ENCODE data around the gene CDKL2. TPM values are rescaled to one million over a fixed set of nuclear protein-coding genes. Genes with fewer than 3 reads are reported as not detected.
"Not testable (repeated sequence)": the region's sequence is repeated elsewhere in the genome, so short reads cannot be mapped to it uniquely, and the experiment has no call there.

The CDKL2 gene
- total RNA-seq, result under 1 TPM; 0.14 to 0.36 TPM

GRCh38 chr4:75630174-75630936 is at the start of gene CDKL2:
CDKL2 (minus strand) TSS chr4:75630528; CDS start chr4:75625988, 4,540 bp downstream.
- Mint-ChIP-seq H3K27me3 (peaks cover 0 to 5% of the 10 kb centered on the region in 2 donors), H3K4me1 (ENCODE audit: low read depth in 2 of 2) (peaks cover 7 to 9% of the 10 kb centered on the region in 2 donors)

GRCh38 chr4:75678965-75679364 is 48.6 kb upstream of the CDKL2 start:
- no peak for DNase-seq (ENCODE audit: low spot score)
- Mint-ChIP-seq H3K4me1 (ENCODE audit: low read depth in 2 of 2) (peaks cover 9 to 14% of the 10 kb centered on the region in 2 donors), H3K36me3 (no peaks in the 10 kb centered on the region), H3K27ac (no peak overlapping the region), H3K4me3 (no peak overlapping the region), H3K9me3 (no peaks in the 10 kb centered on the region), H3K27me3 (no peaks in the 10 kb centered on the region)
- ATAC-seq, result no peak

More at GRCh38 chr4:75630174-75630936, at the start of gene CDKL2:
- DNase-seq (ENCODE audit: low spot score), result peak; percentile 93
- Mint-ChIP-seq H3K4me3 (peak within 1 kb of the TSS; percentile 94), H3K36me3 (no peaks in the 10 kb centered on the region), H3K9me3 (no peaks in the 10 kb centered on the region), H3K27ac (peak within 1 kb of the TSS in 1 of 2 donors; percentile 63)
- peak; percentile 100 for ATAC-seq

- Mint-ChIP-seq H3K4me3 (no peak overlapping the region), H3K4me1 (ENCODE audit: low read depth in 2 of 2) (peaks cover 14 to 18% of the 10 kb centered on the region in 2 donors), H3K27me3 (no peaks in the 10 kb centered on the region), H3K9me3 (no peaks in the 10 kb centered on the region), H3K36me3 (no peaks in the 10 kb centered on the region), H3K27ac (no peak overlapping the region)
- ATAC-seq (no peak), DNase-seq (ENCODE audit: low spot score) (no peak)
Measured at GRCh38 chr4:75678473-75678872, 48.1 kb upstream of the CDKL2 start.

GRCh38 chr4:75675004-75675531 is 44.7 kb upstream of the CDKL2 start:
- H3K27ac Mint-ChIP-seq, result peak overlapping the region in 1 of 2 donors; percentile 60
- H3K4me1 Mint-ChIP-seq (ENCODE audit: low read depth in 2 of 2), result peaks cover 21 to 25% of the 10 kb centered on the region in 2 donors
- H3K9me3 Mint-ChIP-seq, result no peaks in the 10 kb centered on the region
- H3K36me3 Mint-ChIP-seq, result no peaks in the 10 kb centered on the region
- H3K27me3 Mint-ChIP-seq, result no peaks in the 10 kb centered on the region
- DNase-seq (ENCODE audit: low spot score) (no peak), ATAC-seq (no peak)
- no peak overlapping the region for H3K4me3 Mint-ChIP-seq

- no peaks in the 10 kb centered on the region for H3K9me3 Mint-ChIP-seq
- H3K4me1 Mint-ChIP-seq (ENCODE audit: low read depth in 2 of 2), result peaks cover 30 to 33% of the 10 kb centered on the region in 2 donors
- no peak for ATAC-seq
Measured at GRCh38 chr4:75673959-75674328, 43.6 kb upstream of the CDKL2 start.

GRCh38 chr4:75673027-75673958 is 43.0 kb upstream of the CDKL2 start, which contains the start of gene G3BP2:
G3BP2 (minus strand) TSS chr4:75673411; CDS start chr4:75662025, 11,386 bp downstream.
- H3K9me3 Mint-ChIP-seq, result no peaks in the 10 kb centered on the region
- H3K27ac Mint-ChIP-seq, result peak within 1 kb of the TSS; percentile 100
- ATAC-seq (peak; percentile 98 to 99), DNase-seq (ENCODE audit: low spot score) (peak; percentile 99)
- H3K27me3 Mint-ChIP-seq, result no peaks in the 10 kb centered on the region
- H3K4me1 Mint-ChIP-seq (ENCODE audit: low read depth in 2 of 2), result peaks cover 36 to 40% of the 10 kb centered on the region in 2 donors
- H3K4me3 Mint-ChIP-seq, result peak within 1 kb of the TSS; percentile 98
- H3K36me3 Mint-ChIP-seq, result no peaks in the 10 kb centered on the region

More at GRCh38 chr4:75673959-75674328, 43.6 kb upstream of the CDKL2 start:
- Mint-ChIP-seq H3K27me3 (no peaks in the 10 kb centered on the region), H3K4me3 (peak overlapping the region; percentile 98), H3K27ac (peak overlapping the region; percentile 100), H3K36me3 (no peaks in the 10 kb centered on the region)
- no peak for DNase-seq (ENCODE audit: low spot score)

GRCh38 chr4:75672461-75673026 is 42.2 kb upstream of the CDKL2 start:
- Mint-ChIP-seq H3K4me3 (peak overlapping the region; percentile 98), H3K27me3 (no peaks in the 10 kb centered on the region), H3K36me3 (no peaks in the 10 kb centered on the region), H3K4me1 (ENCODE audit: low read depth in 2 of 2) (peaks cover 42 to 47% of the 10 kb centered on the region in 2 donors), H3K27ac (peak overlapping the region; percentile 100), H3K9me3 (no peaks in the 10 kb centered on the region)
- peak; percentile 85 for DNase-seq (ENCODE audit: low spot score)
- peak; percentile 33 to 46 for ATAC-seq

- peak overlapping the region; percentile 98 for H3K4me3 Mint-ChIP-seq
- no peaks in the 10 kb centered on the region for H3K9me3 Mint-ChIP-seq
- peaks cover 45 to 51% of the 10 kb centered on the region in 2 donors for H3K4me1 Mint-ChIP-seq (ENCODE audit: low read depth in 2 of 2)
- DNase-seq (ENCODE audit: low spot score), result no peak
- H3K36me3 Mint-ChIP-seq, result no peaks in the 10 kb centered on the region
- no peaks in the 10 kb centered on the region for H3K27me3 Mint-ChIP-seq
- no peak for ATAC-seq
- peak overlapping the region; percentile 100 for H3K27ac Mint-ChIP-seq
Measured at GRCh38 chr4:75671802-75672421, 41.6 kb upstream of the CDKL2 start.

GRCh38 chr4:75668596-75668995 is 38.3 kb upstream of the CDKL2 start:
- Mint-ChIP-seq H3K4me1 (ENCODE audit: low read depth in 2 of 2) (peaks cover 46 to 64% of the 10 kb centered on the region in 2 donors), H3K4me3 (peak overlapping the region; percentile 40), H3K27me3 (no peaks in the 10 kb centered on the region), H3K36me3 (no peaks in the 10 kb centered on the region), H3K27ac (peak overlapping the region; percentile 1 to 13), H3K9me3 (no peaks in the 10 kb centered on the region)
- ATAC-seq (no peak), DNase-seq (ENCODE audit: low spot score) (no peak)

GRCh38 chr4:75667636-75668035 is 37.3 kb upstream of the CDKL2 start:
- not testable (repeated sequence) for H3K36me3 Mint-ChIP-seq; DNase-seq (ENCODE audit: low spot score); H3K9me3 Mint-ChIP-seq; H3K27me3 Mint-ChIP-seq; ATAC-seq
- Mint-ChIP-seq H3K27ac (peak overlapping the region; percentile 18 to 40), H3K4me1 (ENCODE audit: low read depth in 2 of 2) (peaks cover 46 to 65% of the 10 kb centered on the region in 2 donors), H3K4me3 (peak overlapping the region; percentile 13)

GRCh38 chr4:75666299-75666698 is 36.0 kb upstream of the CDKL2 start:
- Mint-ChIP-seq H3K27ac (peak overlapping the region; percentile 5 to 72), H3K36me3 (peaks cover 5% of the 10 kb centered on the region), H3K4me3 (no peak overlapping the region), H3K27me3 (no peaks in the 10 kb centered on the region), H3K9me3 (no peaks in the 10 kb centered on the region), H3K4me1 (ENCODE audit: low read depth in 2 of 2) (peaks cover 42 to 60% of the 10 kb centered on the region in 2 donors)
- ATAC-seq (no peak), DNase-seq (ENCODE audit: low spot score) (no peak)

- not testable (repeated sequence) for H3K9me3 Mint-ChIP-seq; H3K4me3 Mint-ChIP-seq; H3K27me3 Mint-ChIP-seq; H3K36me3 Mint-ChIP-seq; ATAC-seq; DNase-seq (ENCODE audit: low spot score)
- Mint-ChIP-seq H3K4me1 (ENCODE audit: low read depth in 2 of 2) (peaks cover 35 to 50% of the 10 kb centered on the region in 2 donors), H3K27ac (peak overlapping the region in 1 of 2 donors; percentile 72)
Measured at GRCh38 chr4:75664604-75665003, 34.3 kb upstream of the CDKL2 start.

- Mint-ChIP-seq H3K27ac (no peak overlapping the region), H3K36me3 (peaks cover 12% of the 10 kb centered on the region), H3K4me1 (ENCODE audit: low read depth in 2 of 2) (peaks cover 24 to 36% of the 10 kb centered on the region in 2 donors), H3K27me3 (no peaks in the 10 kb centered on the region), H3K9me3 (no peaks in the 10 kb centered on the region), H3K4me3 (no peak overlapping the region)
- DNase-seq (ENCODE audit: low spot score) (no peak), ATAC-seq (no peak)
Measured at GRCh38 chr4:75662626-75663025, 32.3 kb upstream of the CDKL2 start.
